ENCODE data around the gene SMYD1.

The SMYD1 gene

DNA sequence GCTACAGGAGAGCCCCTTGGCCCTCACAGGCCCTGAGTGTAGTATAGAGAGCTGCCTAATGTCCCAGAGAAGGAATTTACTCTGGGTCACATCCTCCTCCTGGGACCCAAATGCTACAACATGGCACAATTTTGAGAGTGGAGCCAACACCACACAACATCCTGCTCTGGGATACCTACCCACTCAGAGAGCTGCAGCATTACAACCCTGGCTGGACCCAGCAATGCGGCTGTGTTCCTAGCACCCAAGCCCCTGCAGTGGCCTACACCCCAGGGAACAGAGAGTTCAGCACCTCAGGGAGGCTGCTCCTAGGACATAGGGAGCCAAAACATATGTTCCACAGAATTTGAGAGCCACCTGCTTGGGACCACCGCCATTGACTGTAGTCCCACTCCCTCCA, 79.5 kb downstream of the SMYD1 start:
- DNase-seq, result no peak

DNA sequence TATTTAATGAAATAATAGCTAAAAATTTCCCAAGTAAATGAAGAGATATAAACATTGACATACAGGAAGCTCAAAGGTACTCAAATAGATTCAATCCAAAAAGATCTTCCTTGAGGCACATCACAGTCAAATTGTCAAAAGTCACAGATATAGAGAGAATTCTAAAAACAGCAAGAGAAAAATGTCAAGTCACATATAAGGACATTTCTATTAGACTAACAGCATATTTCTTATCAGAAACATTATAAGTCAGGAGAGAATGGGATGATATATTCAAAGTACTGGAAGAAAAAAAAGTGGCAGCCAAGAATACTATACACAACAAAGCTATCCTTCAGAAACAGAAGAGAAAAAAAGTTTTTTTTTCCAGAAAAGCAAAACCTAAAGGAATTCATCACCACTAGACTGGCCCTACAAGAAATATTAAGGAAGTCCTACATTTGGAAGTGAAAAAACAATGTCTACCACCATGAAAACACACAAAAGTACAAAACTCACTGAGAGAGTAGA, 81.4 kb downstream of the SMYD1 start:
- DNase-seq, result no peak

DNA sequence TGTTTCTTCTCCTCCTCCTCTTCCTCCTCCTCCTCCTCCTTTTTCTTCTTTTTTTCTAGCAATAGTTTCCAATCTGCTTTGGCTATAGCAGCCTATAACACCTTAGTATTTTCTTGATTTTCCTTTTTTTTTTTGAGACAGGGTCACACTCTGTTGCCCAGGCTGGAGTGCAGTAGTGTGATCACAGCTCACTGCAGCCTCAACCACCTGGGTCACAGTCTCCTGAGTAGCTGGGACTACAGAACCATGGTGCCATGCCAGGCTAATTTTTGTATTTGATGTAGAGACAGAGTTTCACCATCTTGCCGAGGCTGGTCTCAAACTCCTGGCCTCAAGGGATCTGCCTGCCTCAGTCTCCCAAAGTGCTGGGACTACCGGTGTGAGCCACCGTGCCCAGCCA, 91.9 kb downstream of the SMYD1 start:
- no peak for DNase-seq

DNA sequence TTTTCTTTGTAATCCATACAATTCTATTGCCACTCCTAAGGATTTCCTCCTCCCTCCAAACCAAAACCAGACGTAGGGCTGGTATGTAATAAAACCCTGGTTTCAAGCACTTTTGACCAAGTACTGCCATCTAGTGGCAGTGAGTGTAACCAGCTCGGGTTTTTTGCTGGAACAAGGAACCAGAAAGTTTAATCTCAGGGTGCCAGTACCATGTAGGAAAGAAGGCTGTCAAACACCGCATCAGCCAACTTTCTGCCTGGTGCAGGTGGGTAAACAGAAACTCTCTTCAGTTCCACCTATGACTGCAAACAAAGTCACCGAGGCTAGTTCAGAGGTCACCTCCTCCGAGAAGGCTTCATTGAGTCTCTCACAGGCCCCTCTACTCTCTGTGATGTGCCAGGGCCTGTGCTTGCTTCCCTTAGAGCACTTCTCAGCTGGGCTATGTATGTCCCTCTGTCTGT, 92.4 kb downstream of the SMYD1 start:
- DNase-seq, result peak; percentile 69

DNA sequence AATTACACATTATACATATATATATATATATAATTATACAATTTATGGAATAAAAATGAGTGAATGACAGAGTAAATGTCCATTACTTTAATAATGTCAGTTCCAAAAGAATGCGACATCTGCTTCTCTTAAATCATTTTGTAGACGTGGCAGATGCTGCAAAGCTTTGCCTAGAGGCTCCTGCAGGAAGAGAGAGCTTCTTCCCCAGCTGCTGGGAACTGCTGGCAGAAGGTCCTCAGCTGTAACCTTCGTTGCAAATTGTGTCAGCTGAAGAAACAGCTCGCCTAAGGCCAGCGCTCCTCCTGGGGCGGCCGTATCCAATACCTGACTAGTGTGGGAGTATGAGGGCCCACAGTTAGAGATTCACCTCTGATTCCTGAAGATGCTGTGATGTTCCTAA, 92.9 kb downstream of the SMYD1 start:
- no peak for DNase-seq

DNA sequence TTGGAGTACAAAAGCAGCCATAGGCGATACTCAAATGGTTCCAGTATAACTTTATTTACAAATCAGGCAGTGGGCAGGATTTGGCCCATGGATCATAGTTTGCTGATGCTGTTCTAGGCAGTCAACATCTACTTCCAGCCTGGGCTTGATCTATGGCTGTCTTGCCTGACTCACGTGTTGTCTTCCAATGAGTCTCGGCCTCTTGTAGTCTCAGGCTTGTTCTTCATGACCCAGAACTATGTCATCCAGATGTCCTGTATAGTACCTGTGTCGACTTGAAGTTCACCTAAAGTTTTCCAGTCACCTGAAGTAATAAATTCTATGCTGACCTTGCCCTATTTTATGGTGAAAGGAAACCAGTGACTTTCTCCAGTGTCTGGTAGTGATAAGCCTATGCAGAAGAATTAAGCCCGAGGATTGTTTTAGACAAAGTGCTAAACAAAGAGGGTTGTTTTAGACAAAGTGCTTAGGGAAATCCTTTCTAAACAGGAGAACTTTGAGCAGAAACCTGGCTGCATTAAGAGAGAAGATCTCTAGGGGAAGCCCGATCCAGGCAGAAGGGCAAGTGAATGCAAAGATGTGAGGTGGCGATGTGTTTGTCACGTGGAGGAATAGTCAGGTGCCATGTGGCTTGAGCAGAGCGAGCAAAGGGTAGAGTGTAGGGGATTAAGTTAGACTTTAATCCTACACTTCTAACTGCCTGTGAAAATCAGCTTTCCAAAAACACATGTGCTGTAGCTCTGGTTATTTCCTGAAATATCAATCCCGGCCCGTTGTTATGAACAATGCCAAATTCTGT, 94.0 kb downstream of the SMYD1 start:
- DNase-seq, result no peak
